HEK293 (cell line): ENCODE measurements around the gene ELL.

ENCODE experiments used
- CTCF ChIA-PET: fragments of 350-600 bp; formaldehyde crosslinking; extraction: SDS; loops from one replicate; lab custom pipeline; 2021; ENCODE audit warnings: antibody characterized with exemption; lab: Yijun Ruan, JAX
- POLR2A ChIA-PET: fragments of 300-600 bp; formaldehyde crosslinking; extraction: SDS; loops from one replicate; lab custom pipeline; 2020; ENCODE audit warnings: antibody characterized with exemption, inconsistent platforms; lab: Yijun Ruan, JAX
- H3K27ac ChIP-seq: fragments of 200-500 bp; sonication (Bioruptor generic); 2 replicates; pipeline ENCODE4 v1.5.1; 2014; ENCODE audit warnings: low read depth, low read length, control low read depth, inconsistent platforms; ENCODE audit errors: extremely low read depth
- H3K36me3 ChIP-seq, 2 experiments: fragments of 200-500 bp in 1 of 2; sonication (Bioruptor generic) in 1 of 2; 1 replicate in 1 of 2; 2 replicates in 1 of 2; pipeline ENCODE4 v1.5.1; 2014 to 2017; ENCODE audit warnings: inconsistent platforms in 2 of 2, low read length in 2 of 2; ENCODE audit not compliant: control insufficient read depth in 2 of 2, insufficient read depth in 1 of 2
- H3K4me1 ChIP-seq: fragments of 200-500 bp; sonication (Bioruptor generic); 2 replicates; pipeline ENCODE4 v1.5.1; 2014; ENCODE audit warnings: mild to moderate bottlenecking, low read length, inconsistent platforms; ENCODE audit not compliant: control insufficient read depth, insufficient read depth
- H3K4me3 ChIP-seq: 2 replicates; pipeline ENCODE4 v1.5.1; 2011; ENCODE audit warnings: low read depth, mild to moderate bottlenecking, control low read depth, low read length, moderate library complexity
- H3K9me3 ChIP-seq: fragments of 200-500 bp; sonication (Bioruptor generic); 2 replicates; pipeline ENCODE4 v1.5.1; 2014; ENCODE audit warnings: low read depth, low read length, inconsistent platforms; ENCODE audit not compliant: control insufficient read depth, insufficient read depth
- GLIS2 ChIP-seq: fragments of 450-650 bp; formaldehyde crosslinking; IDR thresholded peaks from 2 replicates; pipeline ENCODE4 v1.5.1; 2016; ENCODE audit warnings: missing biosample characterization, missing genetic modification characterization
- HOXA7 ChIP-seq: sonication (generic); formaldehyde crosslinking; IDR thresholded peaks from 2 replicates; pipeline ENCODE4 v1.8.1; 2022; ENCODE audit warnings: missing genetic modification reagents, borderline replicate concordance
- KLF7 ChIP-seq: fragments of 450-650 bp; formaldehyde crosslinking; IDR thresholded peaks from 2 replicates; pipeline ENCODE4 v1.5.1; 2016; ENCODE audit warnings: missing biosample characterization, missing genetic modification characterization, borderline replicate concordance
- PRDM10 ChIP-seq: fragments of 450-650 bp; formaldehyde crosslinking; IDR thresholded peaks from 2 replicates; pipeline ENCODE4 v1.5.1; 2016; ENCODE audit warnings: missing biosample characterization, missing genetic modification characterization
- ZBTB20 ChIP-seq: fragments of 450-650 bp; formaldehyde crosslinking; IDR thresholded peaks from 2 replicates; pipeline ENCODE4 v1.5.1; 2016; ENCODE audit warnings: missing biosample characterization, missing genetic modification characterization
- ZBTB26 ChIP-seq: fragments of 450-650 bp; formaldehyde crosslinking; optimal IDR thresholded peaks from 2 replicates; pipeline ENCODE3; 2016; ENCODE audit warnings: missing biosample characterization, mild to moderate bottlenecking, missing genetic modification characterization
- ZEB2 ChIP-seq: fragments of 450-650 bp; formaldehyde crosslinking; IDR thresholded peaks from 2 replicates; pipeline ENCODE4 v1.5.1; 2016; ENCODE audit warnings: missing biosample characterization, missing genetic modification characterization
- ZFHX2 ChIP-seq: fragments of 450-650 bp; formaldehyde crosslinking; conservative IDR thresholded peaks from 2 replicates; pipeline ENCODE4 v1.5.1; 2016; ENCODE audit warnings: missing biosample characterization, missing genetic modification characterization
- ZNF488 ChIP-seq: fragments of 450-650 bp; formaldehyde crosslinking; IDR thresholded peaks from 2 replicates; pipeline ENCODE4 v1.5.1; 2016; ENCODE audit warnings: missing biosample characterization, missing genetic modification characterization
- ZNF513 ChIP-seq: fragments of 450-650 bp; IDR thresholded peaks from 2 replicates; pipeline ENCODE4 v1.5.1; 2018; ENCODE audit warnings: missing biosample characterization, missing genetic modification characterization
- ZNF529 ChIP-seq: fragments of 450-650 bp; formaldehyde crosslinking; IDR thresholded peaks from 2 replicates; pipeline ENCODE4 v1.5.1; 2017; ENCODE audit warnings: missing genetic modification characterization, missing biosample characterization; ENCODE audit not compliant: insufficient replicate concordance
- ZNF544 ChIP-seq: fragments of 450-650 bp; formaldehyde crosslinking; IDR thresholded peaks from 2 replicates; pipeline ENCODE4 v1.5.0; 2017; ENCODE audit warnings: missing biosample characterization, missing genetic modification characterization
- ZSCAN30 ChIP-seq: fragments of 450-650 bp; IDR thresholded peaks from 2 replicates; pipeline ENCODE4 v1.5.1; 2018; ENCODE audit warnings: missing biosample characterization, mild to moderate bottlenecking, missing genetic modification characterization, moderate library complexity

Gene ELL

GRCh38 chr19:18420930-18421329, 100.9 kb downstream of the ELL start:
- ChIA-PET CTCF (interaction anchor here (2.2 kb wide), 1 partner anchor 71 kb away, joined by 10 read pairs; no protein-coding TSS in a partner anchor), POLR2A (interaction anchor here (1.0 to 1.1 kb wide), 3 partner anchors 11 to 33 kb away, joined by 3 read pairs; no protein-coding TSS in a partner anchor)
- TF ChIP-seq PRDM10 (tag by site-specific recombination) (0 out of 2 replicates have a peak, but pooled peaks have one; percentile 9), ZEB2 (no peak)
- H3K4me3 ChIP-seq = no peak overlapping the region
- H3K4me1 ChIP-seq = peaks cover 10% of the 10 kb centered on the region; the same call in 1 of the 2 replicates
- no peaks in the 10 kb centered on the region for H3K9me3 ChIP-seq
- H3K36me3 ChIP-seq = no peaks in the 10 kb centered on the region
- H3K27ac ChIP-seq = no peak overlapping the region

- Histone ChIP-seq H3K4me3 (peak overlapping the region; percentile 53), H3K4me1 (peaks cover 9% of the 10 kb centered on the region; the same call in 1 of the 2 replicates)
- CTCF ChIA-PET = interaction anchor here (0.7 to 4.5 kb wide), 11 partner anchors 9 to 224 kb away, joined by 3 to 32 read pairs (median 3); partner anchors contain the start of gene GDF15
These were observed 102.0 kb downstream of the ELL start for GRCh38 chr19:18419699-18420460.

More at GRCh38 chr19:18419699-18420460, 102.0 kb downstream of the ELL start:
- peak; percentile 38 for TF ChIP-seq GLIS2 (tag by site-specific recombination)
- peak; percentile 59; the same call in 1 of the 2 replicates for TF ChIP-seq KLF7 (tag by site-specific recombination)
- no peak for TF ChIP-seq ZNF529
- TF ChIP-seq HOXA7 (CRISPR knock-in tag) = no peak
- peak; percentile 43; the same call in 1 of the 2 replicates for TF ChIP-seq ZBTB20
- TF ChIP-seq ZBTB26 (tag by site-specific recombination) = peak; percentile 54
- TF ChIP-seq ZFHX2 (tag by site-specific recombination) = peak; percentile 30; the same call in 1 of the 2 replicates
- TF ChIP-seq ZSCAN30 (tag by site-specific recombination) = peak; percentile 85
- TF ChIP-seq ZNF488 (tag by site-specific recombination) = no peak
- no peak for TF ChIP-seq ZNF544
- TF ChIP-seq ZNF513 = no peak
- TF ChIP-seq, all 188 proteins: peak for 6
- H3K9me3 ChIP-seq = no peaks in the 10 kb centered on the region
- no peaks in the 10 kb centered on the region for H3K36me3 ChIP-seq
- POLR2A ChIA-PET = interaction anchor here (0.6 to 1.3 kb wide), 4 partner anchors 9 to 412 kb away, joined by 4 to 6 read pairs (median 4); partner anchors contain the start of gene UPF1
- peak overlapping the region; percentile 63; the same call in 1 of the 2 replicates for H3K27ac ChIP-seq
